H7 (cell line): ENCODE data around the gene RUNX2. TPM values are rescaled to one million over a fixed set of nuclear protein-coding genes. Genes with fewer than 3 reads are reported as not detected.

ENCODE experiments used
- DNase-seq: peaks from one replicate; pipeline ENCODE4 v3.0.0; 2012
- H3K27me3 ChIP-seq: 2 replicates; pipeline ENCODE4 v1.6.0; 2011; ENCODE audit warnings: mild to moderate bottlenecking, low read length; ENCODE audit not compliant: control insufficient read depth, insufficient read depth
- H3K36me3 ChIP-seq: replicated peaks from 2 replicates; pipeline ENCODE4 v1.5.1; 2011; ENCODE audit warnings: low read length; ENCODE audit not compliant: control insufficient read depth, insufficient read depth
- H3K4me3 ChIP-seq: 2 replicates; pipeline ENCODE4 v1.5.1; 2011; ENCODE audit warnings: low read depth, mild to moderate bottlenecking, control low read depth, low read length, moderate library complexity; ENCODE audit not compliant: insufficient read depth
- total RNA-seq: library from RNA; depleted of rRNA; stranded (reverse); fragments of >200 nt; shearing (Covaris generic); gene quantifications from 2 replicates; pipeline ENCODE4 v1.2.3, GENCODE V29; 2014

The RUNX2 gene
- total RNA-seq, 1 experiment from 2014 or later: 0.14 TPM

DNA sequence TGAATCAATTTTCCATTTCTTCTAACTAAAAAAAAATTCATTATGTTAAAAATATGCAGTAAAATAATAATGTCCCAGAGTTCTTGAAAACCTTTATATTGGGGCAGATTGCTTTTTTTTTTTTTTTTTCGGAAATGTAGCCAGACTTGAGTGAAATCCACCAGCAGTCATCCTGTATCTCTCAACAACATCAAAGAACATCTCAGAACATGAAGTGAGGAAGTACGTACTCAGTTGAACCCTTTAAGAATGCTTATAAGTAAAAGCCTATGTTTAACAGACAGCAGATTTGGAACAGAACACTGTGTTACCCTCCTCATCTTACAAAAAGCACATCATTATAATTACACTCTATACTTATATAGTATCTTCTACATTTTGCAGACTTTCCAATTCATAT is 100.6 kb downstream of the RUNX2 start:
- H3K27me3 ChIP-seq: peaks cover 20% of the 10 kb centered on the region
- no peaks in the 10 kb centered on the region for H3K36me3 ChIP-seq
- no peak for DNase-seq
- H3K4me3 ChIP-seq: no peak overlapping the region

DNA sequence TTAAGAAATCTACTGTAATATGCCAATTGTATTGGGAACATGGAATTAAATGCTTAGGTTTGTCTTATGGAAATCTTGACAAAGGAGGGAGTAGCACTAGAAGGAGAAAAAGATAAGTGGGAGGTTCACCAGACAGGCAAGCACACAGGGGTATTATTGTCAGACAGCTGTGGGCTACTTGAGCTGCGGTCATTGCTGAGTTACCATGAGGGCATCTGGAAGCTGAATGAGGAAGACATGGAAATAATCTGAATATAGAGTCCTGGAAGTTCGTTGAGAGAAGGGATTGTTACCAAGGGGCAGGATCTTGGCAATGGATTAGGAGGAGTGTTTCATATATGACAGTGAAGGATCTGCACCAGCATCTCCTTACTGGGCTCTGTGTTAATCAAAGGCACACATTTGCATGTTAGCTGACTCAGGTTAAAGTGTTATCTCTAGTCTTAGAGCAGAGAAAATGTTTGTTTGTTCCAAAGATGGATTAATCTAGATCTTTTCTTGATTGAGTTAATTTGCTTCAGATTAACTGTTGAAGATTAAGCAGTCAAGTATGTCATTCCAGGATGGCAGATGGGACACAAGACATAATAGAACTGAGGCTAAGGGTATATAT is 102.6 kb downstream of the RUNX2 start:
- H3K27me3 ChIP-seq: peaks cover 4% of the 10 kb centered on the region
- no peak overlapping the region for H3K4me3 ChIP-seq
- no peak for DNase-seq
- no peaks in the 10 kb centered on the region for H3K36me3 ChIP-seq

- no peak for DNase-seq
- H3K4me3 ChIP-seq: no peak overlapping the region
- no peaks in the 10 kb centered on the region for H3K27me3 ChIP-seq
- no peaks in the 10 kb centered on the region for H3K36me3 ChIP-seq
Observed at GRCh38 chr6:45431317-45432065, 103.4 kb downstream of the RUNX2 start.

GRCh38 chr6:45432977-45433376 is 104.8 kb downstream of the RUNX2 start:
- DNase-seq: no peak
- H3K4me3 ChIP-seq: no peak overlapping the region
- H3K27me3 ChIP-seq: no peaks in the 10 kb centered on the region; the same call in 1 of the 2 replicates
- no peaks in the 10 kb centered on the region for H3K36me3 ChIP-seq

DNA sequence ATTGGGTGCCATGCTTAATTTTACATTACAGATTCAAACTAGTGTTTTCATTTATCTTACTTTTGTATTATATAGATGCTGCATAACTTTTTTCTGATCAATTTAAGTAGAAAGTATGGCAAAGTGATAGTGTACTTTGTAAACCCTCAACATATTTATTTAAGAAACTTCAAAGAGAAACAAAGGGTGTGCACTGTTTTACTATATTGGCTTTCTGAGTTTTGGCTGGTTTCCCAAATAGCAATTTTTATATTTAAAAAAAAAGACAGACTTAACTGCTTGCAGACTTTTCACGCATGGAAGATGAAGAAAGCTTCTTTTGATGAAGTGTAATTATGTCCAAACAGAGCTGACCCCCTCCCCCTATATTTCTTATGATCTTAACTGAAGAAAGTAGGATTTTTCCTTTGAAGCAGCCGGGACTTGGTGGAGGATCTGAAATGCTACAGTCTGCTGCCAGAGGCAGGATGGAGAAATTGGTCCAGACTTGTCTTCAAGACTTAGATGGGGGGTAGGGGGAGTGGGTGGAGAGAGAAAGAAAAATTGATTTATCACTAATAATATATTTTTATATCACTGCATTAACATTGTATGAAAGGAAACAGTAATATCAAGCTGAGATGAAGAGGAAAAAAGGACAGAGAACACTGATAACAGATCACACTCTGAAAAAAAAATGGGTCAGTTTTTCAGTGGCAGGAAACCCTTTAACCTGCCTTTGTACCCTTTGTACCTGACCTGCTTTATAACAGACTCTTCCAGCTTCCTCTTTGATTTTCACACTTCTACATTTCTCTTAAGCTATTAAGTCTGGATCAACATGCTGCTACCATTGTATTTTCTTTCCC is 105.6 kb downstream of the RUNX2 start:
- DNase-seq: no peak
- Histone ChIP-seq H3K4me3 (no peak overlapping the region), H3K27me3 (no peaks in the 10 kb centered on the region; the same call in 1 of the 2 replicates), H3K36me3 (no peaks in the 10 kb centered on the region)

DNA sequence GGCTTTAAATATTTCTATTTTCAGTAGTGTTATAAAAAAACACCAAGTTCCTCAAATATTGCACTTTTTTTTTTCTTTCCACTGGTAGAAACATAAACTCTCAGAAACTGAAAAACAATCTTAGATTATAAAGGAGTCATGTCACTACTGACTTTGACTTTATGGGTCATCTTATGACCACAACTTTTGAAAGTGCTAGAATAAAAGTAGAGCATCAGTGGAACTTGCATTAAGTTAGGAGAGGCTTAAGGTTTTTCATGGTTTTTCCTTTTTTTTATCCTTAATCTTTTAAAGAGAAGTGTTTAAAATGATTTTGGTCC is 106.2 kb downstream of the RUNX2 start:
- no peak overlapping the region for H3K4me3 ChIP-seq
- no peak for DNase-seq
- H3K36me3 ChIP-seq: no peaks in the 10 kb centered on the region
- H3K27me3 ChIP-seq: no peaks in the 10 kb centered on the region; the same call in 1 of the 2 replicates

DNA sequence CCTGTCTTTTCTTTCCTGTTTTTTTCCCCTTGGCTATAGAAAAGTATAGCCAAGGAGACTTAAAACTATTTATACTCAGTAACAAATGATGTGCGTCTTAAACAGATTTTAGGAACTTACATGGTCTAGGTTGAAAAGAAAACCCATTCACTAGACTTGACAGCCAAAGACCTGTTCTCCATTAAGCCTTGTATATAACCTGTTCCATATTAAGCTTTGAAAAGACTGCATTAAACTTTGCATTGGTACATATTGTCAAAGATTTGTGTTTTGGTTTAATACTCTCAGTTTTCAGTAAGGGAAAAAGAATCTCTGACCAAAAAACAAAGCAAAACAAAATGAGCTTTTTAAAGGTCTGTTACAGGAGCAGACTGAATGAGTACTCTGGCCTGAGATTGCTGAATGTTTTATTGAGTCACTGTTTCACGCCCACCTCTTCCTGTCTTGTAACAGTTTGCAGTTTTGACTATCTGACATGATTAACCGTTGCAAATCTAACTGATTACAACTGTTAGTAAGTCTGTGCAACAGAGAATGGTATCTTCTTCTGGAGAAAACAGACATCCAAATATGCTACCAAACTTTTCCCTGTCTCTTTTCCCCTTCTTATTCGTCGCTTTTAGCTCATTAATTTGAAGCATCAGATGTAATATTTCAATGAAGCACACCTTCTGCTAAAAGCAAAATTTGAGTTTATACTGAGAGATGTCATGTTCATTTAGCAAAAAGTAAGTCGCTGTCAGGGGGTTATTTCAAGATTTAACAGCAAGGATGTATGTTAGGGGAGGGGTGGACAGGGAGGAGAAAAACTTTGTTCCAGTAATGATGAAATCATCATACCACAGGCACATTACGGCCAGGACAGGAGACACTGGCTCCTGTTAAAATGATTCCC is 108.7 kb downstream of the RUNX2 start:
- no peak overlapping the region for H3K4me3 ChIP-seq
- DNase-seq: no peak
- no peaks in the 10 kb centered on the region for H3K36me3 ChIP-seq
- no peaks in the 10 kb centered on the region; the same call in 1 of the 2 replicates for H3K27me3 ChIP-seq

DNA sequence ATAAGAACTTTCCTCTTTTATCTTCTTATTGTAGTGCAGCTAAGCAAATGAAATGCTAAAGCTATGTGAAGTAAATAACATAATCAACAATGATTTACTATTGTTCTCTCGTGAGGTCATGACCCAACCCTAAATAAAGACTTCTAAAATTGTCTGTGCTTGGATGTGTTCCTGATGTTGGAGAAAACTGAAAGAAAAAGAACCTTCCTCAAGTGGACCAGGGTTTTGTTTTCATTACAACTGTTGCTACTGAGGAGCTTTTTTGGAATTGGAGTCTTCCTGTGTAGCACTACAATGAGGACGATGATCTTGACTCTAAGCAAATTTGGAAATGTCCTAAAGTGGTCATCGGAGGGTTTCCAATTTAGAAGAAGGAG is 109.3 kb downstream of the RUNX2 start:
- Histone ChIP-seq H3K36me3 (no peaks in the 10 kb centered on the region), H3K27me3 (no peaks in the 10 kb centered on the region; the same call in 1 of the 2 replicates), H3K4me3 (no peak overlapping the region)
- DNase-seq: no peak

GRCh38 chr6:45438151-45438550 is 110.0 kb downstream of the RUNX2 start:
- DNase-seq: no peak
- Histone ChIP-seq H3K27me3 (no peaks in the 10 kb centered on the region; the same call in 1 of the 2 replicates), H3K4me3 (no peak overlapping the region), H3K36me3 (no peaks in the 10 kb centered on the region)

GRCh38 chr6:45438849-45439406 is 110.8 kb downstream of the RUNX2 start:
- no peak for DNase-seq
- Histone ChIP-seq H3K36me3 (no peaks in the 10 kb centered on the region), H3K27me3 (no peaks in the 10 kb centered on the region; the same call in 1 of the 2 replicates), H3K4me3 (no peak overlapping the region)

GRCh38 chr6:45439459-45439858 is 111.3 kb downstream of the RUNX2 start:
- no peaks in the 10 kb centered on the region; the same call in 1 of the 2 replicates for H3K27me3 ChIP-seq
- no peak overlapping the region for H3K4me3 ChIP-seq
- no peaks in the 10 kb centered on the region for H3K36me3 ChIP-seq
- DNase-seq: no peak

DNA sequence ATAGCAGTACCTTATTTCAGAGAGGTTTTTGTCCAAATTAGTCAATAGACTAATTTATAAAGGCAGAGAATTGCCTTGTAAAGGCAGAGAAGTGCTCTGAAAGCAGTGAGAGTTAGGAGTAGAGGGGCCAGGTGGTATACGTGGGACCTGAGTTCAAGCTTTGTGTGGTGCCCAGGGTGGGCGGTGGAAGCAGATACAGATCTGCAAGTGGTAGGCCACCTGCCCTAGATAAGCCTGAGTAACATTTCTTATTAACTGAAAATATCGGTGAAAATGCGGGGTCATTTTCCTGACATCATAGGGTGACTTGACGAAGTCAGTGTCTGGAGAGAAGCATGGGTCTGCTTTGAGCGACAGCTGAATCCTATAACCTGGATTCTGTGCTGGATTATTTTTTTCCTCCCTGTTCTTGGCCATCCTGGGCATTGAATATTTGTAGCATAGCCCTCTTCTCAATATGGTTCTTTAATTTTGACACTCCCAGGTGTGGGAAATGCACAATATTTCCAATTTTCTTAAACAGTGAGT is 111.8 kb downstream of the RUNX2 start:
- Histone ChIP-seq H3K36me3 (no peaks in the 10 kb centered on the region), H3K27me3 (no peaks in the 10 kb centered on the region; the same call in 1 of the 2 replicates), H3K4me3 (no peak overlapping the region)
- DNase-seq: no peak

DNA sequence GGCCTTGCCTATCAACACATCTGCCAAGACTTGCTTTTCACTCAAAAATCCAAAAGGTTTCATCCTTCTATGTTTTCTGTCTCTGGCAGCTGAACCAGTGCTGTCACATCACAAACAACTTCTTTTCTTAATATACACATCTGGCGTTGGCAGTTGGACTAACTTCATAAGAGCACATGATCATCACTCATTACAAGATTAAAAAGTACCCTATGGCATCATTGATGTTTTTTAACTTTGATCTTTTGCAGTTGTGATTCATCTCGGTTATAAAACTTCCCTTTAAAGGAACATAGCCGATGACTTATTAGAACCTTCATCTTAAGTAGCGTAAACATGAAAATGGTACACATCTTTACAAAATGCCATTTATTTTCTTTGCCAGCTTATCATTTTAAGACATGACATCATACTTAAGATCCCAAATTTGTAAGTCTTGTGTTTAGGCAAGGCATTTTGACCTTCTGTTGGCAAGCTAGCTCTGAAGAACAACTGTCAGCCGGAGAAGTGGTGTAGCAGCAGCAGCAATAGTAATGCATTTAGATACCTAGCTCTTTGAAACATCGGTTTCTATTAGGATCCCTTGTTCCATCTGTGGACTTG is 113.8 kb downstream of the RUNX2 start:
- Histone ChIP-seq H3K36me3 (no peaks in the 10 kb centered on the region), H3K27me3 (no peaks in the 10 kb centered on the region), H3K4me3 (no peak overlapping the region)
- no peak for DNase-seq
